ENCODE measurements around the gene RNF31. TPM values are rescaled to one million over a fixed set of nuclear protein-coding genes. Genes with fewer than 3 reads are reported as not detected.
A peak's percentile ranks its signal among the peaks of the same experiment; 100 is the strongest.

The RNF31 gene
- total and polyA plus RNA-seq, 2 of the 13 experiments (the other 11 are each of a cell fraction or from before 2014, with no cell fraction given) = 48.2 to 86.8 TPM

GRCh38 chr14:24116128-24116814 is 31.0 kb upstream of the RNF31 start (continued):
- TF ChIP-seq ZNF280D (CRISPR knock-in tag; IDR thresholded peaks at IDR 0.05) (0 out of 2 replicates have a peak, but pooled peaks have one; percentile 39), HNF1B (CRISPR knock-in tag; IDR thresholded peaks at IDR 0.05) (peak; percentile 65; the same call in 1 of the 2 replicates), KDM3A (CRISPR knock-in tag; IDR thresholded peaks at IDR 0.05; ENCODE audit: low read depth) (no peak), ZNF136 (CRISPR knock-in tag; IDR thresholded peaks at IDR 0.05; ENCODE audit: low read depth) (no peak), IKZF4 (CRISPR knock-in tag; IDR thresholded peaks at IDR 0.05; ENCODE audit: borderline replicate concordance, low read depth, not compliant biosample characterization) (no peak), TARDBP (CRISPR knock-in tag; IDR thresholded peaks at IDR 0.05) (peak; percentile 24; the same call in 1 of the 2 replicates), SIN3A (IDR thresholded peaks at IDR 0.05; ENCODE audit: borderline replicate concordance, low read depth, low read length) (0 out of 2 replicates have a peak, but pooled peaks have one; percentile 8), SP2 (CRISPR knock-in tag; IDR thresholded peaks at IDR 0.05) (peak; percentile 29; the same call in 1 of the 2 replicates), ZFP41 (CRISPR knock-in tag; IDR thresholded peaks at IDR 0.05; ENCODE audit: borderline replicate concordance) (peak; percentile 36; the same call in 1 of the 2 replicates), SAP130 (CRISPR knock-in tag; IDR thresholded peaks at IDR 0.05; ENCODE audit: low read depth) (peak; percentile 44), EP300 (IDR thresholded peaks at IDR 0.05; ENCODE audit: low read depth in 2 of 2, low read length in 2 of 2) (no peak), EP300 (CRISPR knock-in tag; IDR thresholded peaks at IDR 0.05; ENCODE audit: borderline replicate concordance) (0 out of 2 replicates have a peak, but pooled peaks have one; percentile 27), ZNF235 (CRISPR knock-in tag; IDR thresholded peaks at IDR 0.05; ENCODE audit: borderline replicate concordance) (0 out of 2 replicates have a peak, but pooled peaks have one; percentile 20), ZNF713 (CRISPR knock-in tag; IDR thresholded peaks at IDR 0.05) (0 out of 2 replicates have a peak, but pooled peaks have one; percentile 55), MNT (IDR thresholded peaks at IDR 0.05) (no peak), LBX2 (CRISPR knock-in tag; IDR thresholded peaks at IDR 0.05; ENCODE audit: borderline replicate concordance) (0 out of 2 replicates have a peak, but pooled peaks have one; percentile 22), ZNF883 (CRISPR knock-in tag; IDR thresholded peaks at IDR 0.05; ENCODE audit: not compliant biosample characterization) (no peak), ZNF781 (CRISPR knock-in tag; IDR thresholded peaks at IDR 0.05; ENCODE audit: borderline replicate concordance, not compliant biosample characterization) (peak; percentile 63), FIP1L1 (IDR thresholded peaks at IDR 0.05; ENCODE audit: borderline replicate concordance, insufficient read depth, low read depth, low read length) (no peak), ZBTB38 (CRISPR knock-in tag; IDR thresholded peaks at IDR 0.05) (peak; percentile 39; the same call in 1 of the 2 replicates)

Data from HepG2 (cell line).